ENCODE data around the gene ST6GALNAC3. TPM values are rescaled to one million over a fixed set of nuclear protein-coding genes. Genes with fewer than 3 reads are reported as not detected.

Gene ST6GALNAC3
- total RNA-seq, 1 experiment from 2014 or later, result 2.2 TPM

- TF ChIP-seq SRF (IDR thresholded peaks at IDR 0.05; ENCODE audit: low read depth) (peak; percentile 93), CEBPB (IDR thresholded peaks at IDR 0.05; ENCODE audit: low read depth) (peak; percentile 73), SIN3A (IDR thresholded peaks at IDR 0.05; ENCODE audit: low read depth) (peak; percentile 52; the same call in 1 of the 2 replicates), TCF7L2 (IDR thresholded peaks at IDR 0.05; ENCODE audit: borderline replicate concordance, extremely low read depth, insufficient read depth, insufficient read length) (peak; percentile 93), EZH2 (IDR thresholded peaks at IDR 0.05) (no peak), ATF3 (IDR thresholded peaks at IDR 0.05) (peak; percentile 71)
- TF ChIP-seq, protein P1, sequence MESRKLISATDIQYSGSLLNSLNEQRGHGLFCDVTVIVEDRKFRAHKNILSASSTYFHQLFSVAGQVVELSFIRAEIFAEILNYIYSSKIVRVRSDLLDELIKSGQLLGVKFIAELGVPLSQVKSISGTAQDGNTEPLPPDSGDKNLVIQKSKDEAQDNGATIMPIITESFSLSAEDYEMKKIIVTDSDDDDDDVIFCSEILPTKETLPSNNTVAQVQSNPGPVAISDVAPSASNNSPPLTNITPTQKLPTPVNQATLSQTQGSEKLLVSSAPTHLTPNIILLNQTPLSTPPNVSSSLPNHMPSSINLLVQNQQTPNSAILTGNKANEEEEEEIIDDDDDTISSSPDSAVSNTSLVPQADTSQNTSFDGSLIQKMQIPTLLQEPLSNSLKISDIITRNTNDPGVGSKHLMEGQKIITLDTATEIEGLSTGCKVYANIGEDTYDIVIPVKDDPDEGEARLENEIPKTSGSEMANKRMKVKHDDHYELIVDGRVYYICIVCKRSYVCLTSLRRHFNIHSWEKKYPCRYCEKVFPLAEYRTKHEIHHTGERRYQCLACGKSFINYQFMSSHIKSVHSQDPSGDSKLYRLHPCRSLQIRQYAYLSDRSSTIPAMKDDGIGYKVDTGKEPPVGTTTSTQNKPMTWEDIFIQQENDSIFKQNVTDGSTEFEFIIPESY (IDR thresholded peaks at IDR 0.05; ENCODE audit: extremely low read depth, insufficient replicate concordance, low read length), result no peak
These were observed 179.8 kb downstream of the ST6GALNAC3 start (continued) for GRCh38 chr1:76254104-76255030.

DNA sequence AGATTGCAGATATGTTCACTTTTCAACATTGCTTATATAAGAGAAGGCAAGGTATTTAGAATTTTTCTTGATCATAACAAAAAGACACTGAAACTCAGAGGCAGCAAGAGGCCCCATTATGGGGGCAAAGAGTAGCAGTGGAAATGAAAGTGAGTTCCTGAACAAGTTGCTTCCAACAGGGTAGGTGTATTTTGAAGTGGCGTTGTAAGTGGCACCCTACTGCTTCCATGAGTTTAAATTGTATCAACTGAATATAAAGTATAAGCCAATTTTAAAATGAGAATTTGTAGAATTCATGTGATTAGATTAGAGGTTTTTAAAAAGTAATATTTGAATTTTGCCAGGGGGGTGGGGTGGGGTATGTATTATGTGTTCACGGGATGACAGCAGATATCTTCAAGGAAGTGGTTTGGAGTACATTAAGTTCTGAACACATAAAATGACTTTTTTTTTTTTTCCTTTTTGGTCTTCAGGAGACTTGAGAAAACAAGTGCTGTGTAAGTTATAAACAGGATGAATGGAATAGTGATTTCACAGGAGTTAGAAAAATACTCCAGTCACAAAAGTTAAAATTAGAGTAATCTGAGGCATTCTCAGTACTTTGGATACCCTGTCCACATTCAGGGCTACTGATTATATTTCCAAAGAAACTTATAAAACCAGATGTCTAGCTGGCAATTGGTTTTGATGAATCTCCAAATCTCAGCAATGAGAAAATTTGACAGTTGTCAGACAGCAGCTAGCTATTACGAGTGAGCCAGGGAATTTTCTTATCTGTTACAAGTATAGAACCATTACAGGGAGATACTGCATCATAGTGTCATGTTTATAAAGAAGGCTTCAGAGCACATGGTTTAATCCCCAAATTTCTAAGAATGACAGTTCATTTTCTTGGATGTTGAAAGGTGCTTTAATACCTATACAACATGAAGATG is 182.0 kb downstream of the ST6GALNAC3 start:
- H3K4me3 ChIP-seq (replicated peaks in 1 of 2; ENCODE audit: low read depth in 1 of 2, low read length in 2 of 2), result no peak overlapping the region
- intact Hi-C loops (cut with micrococcal nuclease), result no loop called here
- ChIA-PET CTCF (interaction anchor here (1.2 kb wide), 1 partner anchor 75 kb away, joined by 3 read pairs; no protein-coding TSS in a partner anchor), RAD21 (ENCODE audit: low non-redundant PET in 1 of 2, low total read pairs in 2 of 2, uncharacterized antibody in 2 of 2, unreplicated experiment in 2 of 2) (no interaction called here), POLR2A (no interaction called here)
- H3K9me2 ChIP-seq (ENCODE audit: insufficient read depth), result no peaks in the 10 kb centered on the region
- no peaks in the 10 kb centered on the region for H3K79me2 ChIP-seq (ENCODE audit: insufficient read depth, low read length)
- TF ChIP-seq TCF7L2 (IDR thresholded peaks at IDR 0.05; ENCODE audit: borderline replicate concordance, extremely low read depth, insufficient read depth, insufficient read length), result no peak
- TF ChIP-seq RAD21 (IDR thresholded peaks at IDR 0.05; ENCODE audit: low read depth), result no peak
- TF ChIP-seq POLR2A (IDR thresholded peaks at IDR 0.05; ENCODE audit: borderline replicate concordance, extremely low read depth, insufficient read depth, insufficient read length), result no peak
- TF ChIP-seq CBX3 (IDR thresholded peaks at IDR 0.05; ENCODE audit: low read depth), result no peak
- TF ChIP-seq EGR1 (IDR thresholded peaks at IDR 0.05; ENCODE audit: low read depth), result no peak
- no peak for TF ChIP-seq FOSL1 (IDR thresholded peaks at IDR 0.05; ENCODE audit: low read depth)
- TF ChIP-seq ZFX (IDR thresholded peaks at IDR 0.05), result no peak
- TF ChIP-seq SP1 (IDR thresholded peaks at IDR 0.05; ENCODE audit: low read depth), result no peak
- no peak for TF ChIP-seq EZH2 (IDR thresholded peaks at IDR 0.05)
- TF ChIP-seq SRF (IDR thresholded peaks at IDR 0.05; ENCODE audit: low read depth), result no peak
- TF ChIP-seq EZH2phosphoT487 (IDR thresholded peaks at IDR 0.05; ENCODE audit: borderline replicate concordance), result no peak
- TF ChIP-seq, protein P2, sequence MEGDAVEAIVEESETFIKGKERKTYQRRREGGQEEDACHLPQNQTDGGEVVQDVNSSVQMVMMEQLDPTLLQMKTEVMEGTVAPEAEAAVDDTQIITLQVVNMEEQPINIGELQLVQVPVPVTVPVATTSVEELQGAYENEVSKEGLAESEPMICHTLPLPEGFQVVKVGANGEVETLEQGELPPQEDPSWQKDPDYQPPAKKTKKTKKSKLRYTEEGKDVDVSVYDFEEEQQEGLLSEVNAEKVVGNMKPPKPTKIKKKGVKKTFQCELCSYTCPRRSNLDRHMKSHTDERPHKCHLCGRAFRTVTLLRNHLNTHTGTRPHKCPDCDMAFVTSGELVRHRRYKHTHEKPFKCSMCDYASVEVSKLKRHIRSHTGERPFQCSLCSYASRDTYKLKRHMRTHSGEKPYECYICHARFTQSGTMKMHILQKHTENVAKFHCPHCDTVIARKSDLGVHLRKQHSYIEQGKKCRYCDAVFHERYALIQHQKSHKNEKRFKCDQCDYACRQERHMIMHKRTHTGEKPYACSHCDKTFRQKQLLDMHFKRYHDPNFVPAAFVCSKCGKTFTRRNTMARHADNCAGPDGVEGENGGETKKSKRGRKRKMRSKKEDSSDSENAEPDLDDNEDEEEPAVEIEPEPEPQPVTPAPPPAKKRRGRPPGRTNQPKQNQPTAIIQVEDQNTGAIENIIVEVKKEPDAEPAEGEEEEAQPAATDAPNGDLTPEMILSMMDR (IDR thresholded peaks at IDR 0.05 in 2 of 3, conservative IDR thresholded peaks at IDR 0.05 in 1 of 3; ENCODE audit: borderline replicate concordance in 1 of 3, insufficient read depth in 1 of 3, low read depth in 2 of 3, low read length in 2 of 3), result no peak
- peak overlapping the region; percentile 5; the same call in 1 of the 2 replicates for H3K27ac ChIP-seq (ENCODE audit: low read depth, low read length)
- no peak overlapping the region for H2AFZ ChIP-seq (ENCODE audit: low read depth, low read length, poor library complexity, severe bottlenecking)
- no TSS peak for BruUV-seq (replicated peaks)
- DNase-seq (ENCODE audit: low read depth, low spot score), result no peak
- H3K4me2 ChIP-seq (ENCODE audit: low read length), result no peak overlapping the region
- H4K20me1 ChIP-seq (ENCODE audit: insufficient read depth), result no peaks in the 10 kb centered on the region
- no peaks in the 10 kb centered on the region for H3K36me3 ChIP-seq (ENCODE audit: control insufficient read depth in 1 of 2, insufficient read depth in 2 of 2, low read length in 2 of 2)
- no peak overlapping the region for H3K9ac ChIP-seq (ENCODE audit: low read length)
- no peaks in the 10 kb centered on the region for H3K27me3 ChIP-seq (ENCODE audit: insufficient read depth, low read length)
- peaks cover 14 to 40% of the 10 kb centered on the region in 2 experiments for H3K4me1 ChIP-seq (ENCODE audit: control insufficient read depth in 1 of 2, insufficient read depth in 2 of 2, low read length in 2 of 2)
- no peak for ATAC-seq
- H3K9me3 ChIP-seq (ENCODE audit: control insufficient read depth in 1 of 2, insufficient read depth in 1 of 2, low read depth in 1 of 2, low read length in 2 of 2), result no peaks in the 10 kb centered on the region

Measured in HCT116 (cell line).